H1 (cell line): ENCODE measurements around the gene ACP6. TPM values are rescaled to one million over a fixed set of nuclear protein-coding genes. Genes with fewer than 3 reads are reported as not detected.
A peak's percentile ranks its signal among the peaks of the same experiment; 100 is the strongest.

Experiments
- RAD21 ChIP-seq, 2 experiments: IDR thresholded peaks in 1 of 2; conservative IDR thresholded peaks in 1 of 2; 2 replicates each; pipeline ENCODE4 v1.6.1; 2011; ENCODE audit warnings: low read depth in 2 of 2, low read length in 2 of 2, improper control_type of control experiment in 1 of 2, inconsistent platforms in 1 of 2, mild to moderate bottlenecking in 1 of 2, moderate library complexity in 1 of 2
- RBBP5 ChIP-seq: IDR thresholded peaks from 2 replicates; pipeline ENCODE4 v1.7.1; 2012; ENCODE audit warnings: low read depth, mild to moderate bottlenecking, inconsistent platforms, low read length, moderate library complexity, borderline replicate concordance
- TAF7 ChIP-seq: optimal IDR thresholded peaks from 2 replicates; pipeline ENCODE3; 2011; ENCODE audit warnings: low read depth, mild to moderate bottlenecking, inconsistent platforms, low read length, moderate library complexity, borderline replicate concordance
- polyA plus RNA-seq, 7 experiments: library from polyadenylated mRNA; depleted of rRNA in 3 of 7; stranded (reverse) in 5 of 7; unstranded in 2 of 7; fragments of >200 nt in 5 of 7; fragments of 200-250 nt in 2 of 7; gene quantifications; 1 replicate in 5 of 7; 2 replicates in 1 of 7; 4 replicates in 1 of 7; pipeline versions ENCODE4 v1.2.1 to v1.2.3, GENCODE V29; 2011 to 2013; ENCODE audit warnings: missing spikeins in 2 of 7, mixed read lengths in 2 of 7
- total RNA-seq: library from RNA; stranded (reverse); fragmentation: NEBNext Ultra II Directional; extraction: Animal tissue kit (Norgen Biotek cat#: 25700); gene quantifications from 2 replicates; pipeline ENCODE4 v1.2.1, GENCODE V29; 2021
- TF ChIP-seq, protein P1 (sequence below): fragments of 300-600 bp; sonication (generic); IDR thresholded peaks from 2 replicates; pipeline ENCODE4 v1.7.1; 2012; ENCODE audit warnings: low read length, moderate library complexity, mild to moderate bottlenecking, inconsistent platforms; ENCODE audit not compliant: insufficient replicate concordance
- TF ChIP-seq, protein P2 (sequence below), 3 experiments: IDR thresholded peaks; 1 replicate in 2 of 3; 2 replicates in 1 of 3; pipeline versions ENCODE4 v1.5.1 to v1.6.1; 2011; ENCODE audit warnings: low read length in 3 of 3, mild to moderate bottlenecking in 3 of 3, inconsistent platforms in 2 of 3, low read depth in 1 of 3, moderate library complexity in 1 of 3; ENCODE audit not compliant: insufficient read depth in 1 of 3; ENCODE audit errors: control extremely low read depth in 1 of 3

The ACP6 gene
- total and polyA plus RNA-seq, 2 of the 8 experiments (the other 6 are each of a cell fraction or from before 2014, with no cell fraction given) = 11.4 to 17.7 TPM

DNA sequence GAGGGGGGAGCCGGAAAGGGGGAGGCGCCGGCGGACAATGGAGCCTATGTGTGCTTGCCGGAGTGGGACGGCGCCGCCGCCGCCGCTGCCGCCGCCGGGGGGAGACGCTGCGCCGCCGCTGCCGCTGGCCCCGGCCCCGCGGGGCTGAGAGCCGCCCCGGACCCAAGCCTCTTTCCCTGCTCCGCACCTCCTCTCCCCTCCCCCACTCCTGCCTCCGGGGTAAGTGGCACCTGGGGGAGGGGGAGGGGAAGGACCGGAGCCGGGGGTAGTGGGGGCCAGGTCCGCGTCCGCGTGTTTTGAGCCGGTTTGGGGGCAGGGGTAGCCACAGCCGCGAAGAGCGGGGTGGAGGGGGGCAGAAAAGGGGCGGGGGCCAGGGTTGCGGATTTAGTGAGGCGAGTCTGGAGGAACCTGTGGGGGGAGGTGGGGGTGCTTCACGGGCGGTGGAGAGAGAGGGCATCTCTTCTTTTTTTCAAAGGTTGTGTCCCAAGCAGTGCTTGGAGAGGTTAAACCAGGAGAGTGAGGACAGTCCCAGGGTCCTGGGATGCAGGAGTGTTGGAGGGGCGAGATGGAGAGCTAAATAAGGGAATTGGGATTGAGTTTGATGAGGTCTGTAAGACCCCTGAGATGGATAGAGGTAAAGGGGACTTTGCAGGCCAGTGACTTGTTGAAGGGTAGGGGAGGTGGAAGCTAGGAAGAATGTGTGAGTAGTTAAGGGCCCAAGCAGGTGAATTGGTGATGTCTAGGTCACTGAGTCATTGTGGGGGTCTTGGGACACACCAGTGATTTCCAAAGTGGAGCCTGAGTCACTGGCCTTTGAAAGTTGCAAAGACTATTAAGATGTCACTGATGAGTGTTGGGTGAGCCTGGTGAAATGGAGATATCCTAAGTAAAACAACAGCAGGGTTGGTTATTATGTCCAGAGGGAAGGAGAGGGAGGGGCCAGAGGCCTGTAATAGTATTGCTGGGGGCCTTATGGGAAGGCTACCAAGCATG lies 69.9 kb downstream of the ACP6 start (continued):
- TF ChIP-seq, protein P1, sequence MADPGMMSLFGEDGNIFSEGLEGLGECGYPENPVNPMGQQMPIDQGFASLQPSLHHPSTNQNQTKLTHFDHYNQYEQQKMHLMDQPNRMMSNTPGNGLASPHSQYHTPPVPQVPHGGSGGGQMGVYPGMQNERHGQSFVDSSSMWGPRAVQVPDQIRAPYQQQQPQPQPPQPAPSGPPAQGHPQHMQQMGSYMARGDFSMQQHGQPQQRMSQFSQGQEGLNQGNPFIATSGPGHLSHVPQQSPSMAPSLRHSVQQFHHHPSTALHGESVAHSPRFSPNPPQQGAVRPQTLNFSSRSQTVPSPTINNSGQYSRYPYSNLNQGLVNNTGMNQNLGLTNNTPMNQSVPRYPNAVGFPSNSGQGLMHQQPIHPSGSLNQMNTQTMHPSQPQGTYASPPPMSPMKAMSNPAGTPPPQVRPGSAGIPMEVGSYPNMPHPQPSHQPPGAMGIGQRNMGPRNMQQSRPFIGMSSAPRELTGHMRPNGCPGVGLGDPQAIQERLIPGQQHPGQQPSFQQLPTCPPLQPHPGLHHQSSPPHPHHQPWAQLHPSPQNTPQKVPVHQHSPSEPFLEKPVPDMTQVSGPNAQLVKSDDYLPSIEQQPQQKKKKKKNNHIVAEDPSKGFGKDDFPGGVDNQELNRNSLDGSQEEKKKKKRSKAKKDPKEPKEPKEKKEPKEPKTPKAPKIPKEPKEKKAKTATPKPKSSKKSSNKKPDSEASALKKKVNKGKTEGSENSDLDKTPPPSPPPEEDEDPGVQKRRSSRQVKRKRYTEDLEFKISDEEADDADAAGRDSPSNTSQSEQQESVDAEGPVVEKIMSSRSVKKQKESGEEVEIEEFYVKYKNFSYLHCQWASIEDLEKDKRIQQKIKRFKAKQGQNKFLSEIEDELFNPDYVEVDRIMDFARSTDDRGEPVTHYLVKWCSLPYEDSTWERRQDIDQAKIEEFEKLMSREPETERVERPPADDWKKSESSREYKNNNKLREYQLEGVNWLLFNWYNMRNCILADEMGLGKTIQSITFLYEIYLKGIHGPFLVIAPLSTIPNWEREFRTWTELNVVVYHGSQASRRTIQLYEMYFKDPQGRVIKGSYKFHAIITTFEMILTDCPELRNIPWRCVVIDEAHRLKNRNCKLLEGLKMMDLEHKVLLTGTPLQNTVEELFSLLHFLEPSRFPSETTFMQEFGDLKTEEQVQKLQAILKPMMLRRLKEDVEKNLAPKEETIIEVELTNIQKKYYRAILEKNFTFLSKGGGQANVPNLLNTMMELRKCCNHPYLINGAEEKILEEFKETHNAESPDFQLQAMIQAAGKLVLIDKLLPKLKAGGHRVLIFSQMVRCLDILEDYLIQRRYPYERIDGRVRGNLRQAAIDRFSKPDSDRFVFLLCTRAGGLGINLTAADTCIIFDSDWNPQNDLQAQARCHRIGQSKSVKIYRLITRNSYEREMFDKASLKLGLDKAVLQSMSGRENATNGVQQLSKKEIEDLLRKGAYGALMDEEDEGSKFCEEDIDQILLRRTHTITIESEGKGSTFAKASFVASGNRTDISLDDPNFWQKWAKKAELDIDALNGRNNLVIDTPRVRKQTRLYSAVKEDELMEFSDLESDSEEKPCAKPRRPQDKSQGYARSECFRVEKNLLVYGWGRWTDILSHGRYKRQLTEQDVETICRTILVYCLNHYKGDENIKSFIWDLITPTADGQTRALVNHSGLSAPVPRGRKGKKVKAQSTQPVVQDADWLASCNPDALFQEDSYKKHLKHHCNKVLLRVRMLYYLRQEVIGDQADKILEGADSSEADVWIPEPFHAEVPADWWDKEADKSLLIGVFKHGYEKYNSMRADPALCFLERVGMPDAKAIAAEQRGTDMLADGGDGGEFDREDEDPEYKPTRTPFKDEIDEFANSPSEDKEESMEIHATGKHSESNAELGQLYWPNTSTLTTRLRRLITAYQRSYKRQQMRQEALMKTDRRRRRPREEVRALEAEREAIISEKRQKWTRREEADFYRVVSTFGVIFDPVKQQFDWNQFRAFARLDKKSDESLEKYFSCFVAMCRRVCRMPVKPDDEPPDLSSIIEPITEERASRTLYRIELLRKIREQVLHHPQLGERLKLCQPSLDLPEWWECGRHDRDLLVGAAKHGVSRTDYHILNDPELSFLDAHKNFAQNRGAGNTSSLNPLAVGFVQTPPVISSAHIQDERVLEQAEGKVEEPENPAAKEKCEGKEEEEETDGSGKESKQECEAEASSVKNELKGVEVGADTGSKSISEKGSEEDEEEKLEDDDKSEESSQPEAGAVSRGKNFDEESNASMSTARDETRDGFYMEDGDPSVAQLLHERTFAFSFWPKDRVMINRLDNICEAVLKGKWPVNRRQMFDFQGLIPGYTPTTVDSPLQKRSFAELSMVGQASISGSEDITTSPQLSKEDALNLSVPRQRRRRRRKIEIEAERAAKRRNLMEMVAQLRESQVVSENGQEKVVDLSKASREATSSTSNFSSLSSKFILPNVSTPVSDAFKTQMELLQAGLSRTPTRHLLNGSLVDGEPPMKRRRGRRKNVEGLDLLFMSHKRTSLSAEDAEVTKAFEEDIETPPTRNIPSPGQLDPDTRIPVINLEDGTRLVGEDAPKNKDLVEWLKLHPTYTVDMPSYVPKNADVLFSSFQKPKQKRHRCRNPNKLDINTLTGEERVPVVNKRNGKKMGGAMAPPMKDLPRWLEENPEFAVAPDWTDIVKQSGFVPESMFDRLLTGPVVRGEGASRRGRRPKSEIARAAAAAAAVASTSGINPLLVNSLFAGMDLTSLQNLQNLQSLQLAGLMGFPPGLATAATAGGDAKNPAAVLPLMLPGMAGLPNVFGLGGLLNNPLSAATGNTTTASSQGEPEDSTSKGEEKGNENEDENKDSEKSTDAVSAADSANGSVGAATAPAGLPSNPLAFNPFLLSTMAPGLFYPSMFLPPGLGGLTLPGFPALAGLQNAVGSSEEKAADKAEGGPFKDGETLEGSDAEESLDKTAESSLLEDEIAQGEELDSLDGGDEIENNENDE = no peak
- TF ChIP-seq RAD21 (IDR thresholded peaks at IDR 0.05 in 1 of 2, conservative IDR thresholded peaks at IDR 0.05 in 1 of 2; ENCODE audit: low read depth in 2 of 2, low read length in 2 of 2) = 0 out of 4 replicates have a peak, but pooled peaks of 1 of the 2 experiments have one; percentile 5
- no peak; the same call in 1 of the 2 replicates for TF ChIP-seq RBBP5
- TF ChIP-seq, protein P2, sequence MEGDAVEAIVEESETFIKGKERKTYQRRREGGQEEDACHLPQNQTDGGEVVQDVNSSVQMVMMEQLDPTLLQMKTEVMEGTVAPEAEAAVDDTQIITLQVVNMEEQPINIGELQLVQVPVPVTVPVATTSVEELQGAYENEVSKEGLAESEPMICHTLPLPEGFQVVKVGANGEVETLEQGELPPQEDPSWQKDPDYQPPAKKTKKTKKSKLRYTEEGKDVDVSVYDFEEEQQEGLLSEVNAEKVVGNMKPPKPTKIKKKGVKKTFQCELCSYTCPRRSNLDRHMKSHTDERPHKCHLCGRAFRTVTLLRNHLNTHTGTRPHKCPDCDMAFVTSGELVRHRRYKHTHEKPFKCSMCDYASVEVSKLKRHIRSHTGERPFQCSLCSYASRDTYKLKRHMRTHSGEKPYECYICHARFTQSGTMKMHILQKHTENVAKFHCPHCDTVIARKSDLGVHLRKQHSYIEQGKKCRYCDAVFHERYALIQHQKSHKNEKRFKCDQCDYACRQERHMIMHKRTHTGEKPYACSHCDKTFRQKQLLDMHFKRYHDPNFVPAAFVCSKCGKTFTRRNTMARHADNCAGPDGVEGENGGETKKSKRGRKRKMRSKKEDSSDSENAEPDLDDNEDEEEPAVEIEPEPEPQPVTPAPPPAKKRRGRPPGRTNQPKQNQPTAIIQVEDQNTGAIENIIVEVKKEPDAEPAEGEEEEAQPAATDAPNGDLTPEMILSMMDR (IDR thresholded peaks at IDR 0.05; ENCODE audit: control extremely low read depth in 1 of 3, insufficient read depth in 1 of 3, low read depth in 1 of 3, low read length in 3 of 3) = peak in 2 of 3 experiments; percentile 11; a peak in 3 of 4 replicates
- TF ChIP-seq TAF7 = no peak
